HFFc6 (cell line): ENCODE data around the gene ZEB2. TPM values are rescaled to one million over a fixed set of nuclear protein-coding genes. Genes with fewer than 3 reads are reported as not detected.
"Not testable (repeated sequence)": the region's sequence is repeated elsewhere in the genome, so short reads cannot be mapped to it uniquely, and the experiment has no call there.

Experiments
- DNase-seq: peaks from one replicate; pipeline ENCODE4 v3.0.0-alpha.2; 2018
- H3K27ac Mint-ChIP-seq: 2 replicates; pipeline ENCODE4 v1.8.0; 2020; ENCODE audit warnings: mild to moderate bottlenecking, mixed read lengths
- H3K27me3 Mint-ChIP-seq: 2 replicates; pipeline ENCODE4 v1.8.0; 2021; ENCODE audit warnings: mild to moderate bottlenecking, moderate library complexity, mixed read lengths; ENCODE audit not compliant: insufficient read depth
- H3K36me3 Mint-ChIP-seq: 2 replicates; pipeline ENCODE4 v1.8.0; 2021; ENCODE audit warnings: low read depth, mixed read lengths
- H3K4me1 Mint-ChIP-seq: 2 replicates; pipeline ENCODE4 v1.8.0; 2020; ENCODE audit warnings: low read depth, mixed read lengths
- H3K4me3 Mint-ChIP-seq: 2 replicates; pipeline ENCODE4 v1.8.0; 2020; ENCODE audit warnings: mild to moderate bottlenecking, moderate library complexity, mixed read lengths
- H3K9me3 Mint-ChIP-seq: 2 replicates; pipeline ENCODE4 v1.8.0; 2020; ENCODE audit warnings: mild to moderate bottlenecking, mixed read lengths
- total RNA-seq, 6 experiments: library from RNA; stranded (reverse); fragmentation: NEBNext Ultra II Directional; extraction: Animal tissue kit (Norgen Biotek cat#: 25700); gene quantifications; 2 replicates in 1 of 6; 3 replicates in 5 of 6; pipeline ENCODE4 v1.2.3, GENCODE V29; 2021
- TF ChIP-seq, protein P1 (sequence below): fragments of 200-600 bp; sonication (generic); IDR thresholded peaks from 2 replicates; pipeline ENCODE4 v1.5.0; 2021; ENCODE audit warnings: antibody characterized with exemption, mild to moderate bottlenecking

ZEB2 gene
- total RNA-seq, 6 experiments from 2014 or later: 57.0 to 76.3 (median 62.8) TPM

DNA sequence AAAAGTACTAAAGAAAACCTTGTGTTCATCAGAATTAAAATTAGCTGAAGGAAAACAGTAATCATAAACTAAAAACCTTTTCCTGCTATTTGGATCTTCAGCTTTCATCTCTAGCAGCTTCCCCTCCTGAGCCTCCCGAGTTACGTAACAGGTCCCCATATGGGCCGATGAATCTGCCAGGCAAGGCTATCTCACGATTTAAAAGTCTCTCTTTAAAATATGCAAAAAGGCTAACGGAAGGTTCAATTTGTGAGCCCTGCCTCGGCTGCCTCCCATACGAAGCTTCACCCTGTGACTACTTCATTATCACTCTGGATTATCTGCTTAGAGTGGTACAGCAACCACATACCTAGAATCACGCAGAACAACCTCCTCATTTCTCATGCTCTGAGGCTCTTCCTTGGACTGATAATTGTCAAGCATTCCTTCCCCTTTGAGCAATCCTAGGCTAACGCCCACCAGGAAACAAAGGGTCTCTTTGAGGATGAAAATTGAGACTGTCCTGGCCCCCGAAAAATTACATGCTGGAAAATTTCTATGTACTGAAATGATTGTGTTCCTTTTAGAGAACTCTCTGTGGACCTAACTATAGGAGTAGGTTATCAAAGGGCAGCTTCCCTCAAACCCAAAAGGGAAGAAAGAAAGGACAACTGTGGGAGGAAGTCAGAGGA, 147.4 kb downstream of the ZEB2 start:
- no peak for DNase-seq
- TF ChIP-seq, protein P1, sequence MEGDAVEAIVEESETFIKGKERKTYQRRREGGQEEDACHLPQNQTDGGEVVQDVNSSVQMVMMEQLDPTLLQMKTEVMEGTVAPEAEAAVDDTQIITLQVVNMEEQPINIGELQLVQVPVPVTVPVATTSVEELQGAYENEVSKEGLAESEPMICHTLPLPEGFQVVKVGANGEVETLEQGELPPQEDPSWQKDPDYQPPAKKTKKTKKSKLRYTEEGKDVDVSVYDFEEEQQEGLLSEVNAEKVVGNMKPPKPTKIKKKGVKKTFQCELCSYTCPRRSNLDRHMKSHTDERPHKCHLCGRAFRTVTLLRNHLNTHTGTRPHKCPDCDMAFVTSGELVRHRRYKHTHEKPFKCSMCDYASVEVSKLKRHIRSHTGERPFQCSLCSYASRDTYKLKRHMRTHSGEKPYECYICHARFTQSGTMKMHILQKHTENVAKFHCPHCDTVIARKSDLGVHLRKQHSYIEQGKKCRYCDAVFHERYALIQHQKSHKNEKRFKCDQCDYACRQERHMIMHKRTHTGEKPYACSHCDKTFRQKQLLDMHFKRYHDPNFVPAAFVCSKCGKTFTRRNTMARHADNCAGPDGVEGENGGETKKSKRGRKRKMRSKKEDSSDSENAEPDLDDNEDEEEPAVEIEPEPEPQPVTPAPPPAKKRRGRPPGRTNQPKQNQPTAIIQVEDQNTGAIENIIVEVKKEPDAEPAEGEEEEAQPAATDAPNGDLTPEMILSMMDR: no peak
- peak overlapping the region; percentile 36; the same call in 1 of the 2 replicates for H3K27ac Mint-ChIP-seq
- peak overlapping the region; percentile 44; the same call in 1 of the 2 replicates for H3K4me3 Mint-ChIP-seq
- H3K9me3 Mint-ChIP-seq: no peaks in the 10 kb centered on the region
- H3K36me3 Mint-ChIP-seq: no peaks in the 10 kb centered on the region
- no peaks in the 10 kb centered on the region for H3K27me3 Mint-ChIP-seq
- peaks cover 65% of the 10 kb centered on the region for H3K4me1 Mint-ChIP-seq

DNA sequence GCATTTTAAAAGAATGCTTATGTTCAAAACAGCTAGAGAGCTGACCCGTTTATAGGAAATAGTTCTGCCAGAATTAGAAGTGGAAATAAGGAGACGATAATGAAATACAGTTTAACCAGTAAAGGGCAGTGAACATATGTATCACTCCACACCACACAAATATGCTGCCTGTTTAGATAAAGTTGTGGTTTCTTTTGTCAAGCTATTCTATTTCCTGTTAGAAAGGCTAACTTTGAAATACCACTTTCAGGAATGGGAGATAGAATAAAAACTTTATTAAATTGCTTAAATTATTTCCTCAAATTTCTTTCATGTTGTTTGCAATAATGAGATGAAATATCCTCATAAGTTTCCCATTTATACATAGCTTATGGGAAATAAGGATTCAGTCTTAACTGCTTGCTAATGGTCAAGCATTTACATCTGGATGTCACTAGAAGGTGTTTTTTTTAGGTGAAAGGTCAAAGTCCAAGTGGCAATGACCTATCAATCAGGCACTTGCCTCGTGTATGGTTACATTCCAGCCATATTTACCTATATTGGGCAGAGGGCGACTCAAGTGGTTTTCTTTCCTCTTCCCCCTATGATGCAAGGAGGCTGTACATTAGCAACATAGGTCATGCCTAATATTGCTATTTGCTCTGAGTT, 148.9 kb downstream of the ZEB2 start:
- Mint-ChIP-seq H3K4me3 (0 out of 2 replicates have a peak overlapping the region, but pooled peaks have one; percentile 26), H3K27ac (peak overlapping the region; percentile 31), H3K27me3 (no peaks in the 10 kb centered on the region), H3K4me1 (peaks cover 52% of the 10 kb centered on the region), H3K9me3 (no peaks in the 10 kb centered on the region), H3K36me3 (no peaks in the 10 kb centered on the region)
- TF ChIP-seq, protein P1: no peak
- no peak for DNase-seq

DNA sequence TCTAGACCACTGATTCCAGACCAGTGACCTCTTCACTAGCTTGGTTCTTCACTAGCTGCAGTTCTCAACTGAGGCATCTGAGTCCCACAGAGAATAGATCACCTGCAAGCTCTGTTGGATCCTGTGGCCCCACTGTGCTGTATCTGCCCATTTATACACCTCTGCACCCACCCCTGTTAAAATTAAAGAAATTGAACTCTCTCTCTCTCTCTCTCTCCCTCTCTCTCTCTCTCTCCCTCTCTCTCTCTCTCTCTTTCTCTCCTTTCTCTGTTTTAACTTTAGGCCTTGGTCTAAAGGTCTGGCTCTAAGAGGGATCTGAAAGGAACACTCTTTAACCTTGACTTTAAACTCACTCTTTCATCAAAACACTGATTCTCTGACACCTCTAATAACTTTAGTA, 150.5 kb downstream of the ZEB2 start:
- TF ChIP-seq, protein P1: no peak

DNA sequence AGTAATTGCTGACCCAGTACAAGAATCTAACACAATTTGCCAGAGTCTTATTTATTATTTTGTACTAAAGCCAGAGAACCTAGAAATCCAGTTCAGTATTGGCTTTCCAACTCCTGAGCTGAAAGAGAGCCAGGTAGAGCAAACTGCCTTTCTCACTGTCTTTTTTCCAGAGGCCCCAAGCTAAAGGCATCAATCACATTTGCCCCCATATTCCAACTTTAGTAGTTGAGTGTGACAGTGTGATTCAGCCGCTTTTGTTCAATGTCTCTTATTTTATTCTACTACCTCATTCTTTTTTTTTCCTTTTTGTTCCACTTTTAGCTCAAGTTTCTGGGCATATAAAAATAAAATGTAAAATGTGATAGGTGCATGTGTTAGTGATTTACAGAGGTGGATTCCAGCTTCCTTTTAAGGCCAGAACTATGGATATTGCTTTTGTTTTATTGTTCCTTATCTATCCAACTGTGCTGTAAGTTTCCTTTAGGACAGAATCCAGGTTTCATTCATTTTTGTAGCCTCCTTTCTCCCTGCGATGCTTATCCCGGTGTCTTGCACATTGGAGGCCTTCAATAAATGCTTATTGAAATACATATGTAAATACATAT, 153.0 kb downstream of the ZEB2 start:
- H3K27me3 Mint-ChIP-seq: no peaks in the 10 kb centered on the region; the same call in 1 of the 2 replicates
- H3K9me3 Mint-ChIP-seq: no peaks in the 10 kb centered on the region
- H3K27ac Mint-ChIP-seq: no peak overlapping the region
- peaks cover 49% of the 10 kb centered on the region for H3K4me1 Mint-ChIP-seq
- H3K36me3 Mint-ChIP-seq: no peaks in the 10 kb centered on the region
- no peak overlapping the region for H3K4me3 Mint-ChIP-seq
- TF ChIP-seq, protein P1: no peak
- DNase-seq: no peak

More for the DNA sequence above, 150.5 kb downstream of the ZEB2 start:
- H3K4me1 Mint-ChIP-seq: peaks cover 63% of the 10 kb centered on the region
- no peak for DNase-seq
- no peak overlapping the region for H3K27ac Mint-ChIP-seq
- no peaks in the 10 kb centered on the region for H3K9me3 Mint-ChIP-seq
- H3K4me3 Mint-ChIP-seq: no peak overlapping the region
- no peaks in the 10 kb centered on the region for H3K36me3 Mint-ChIP-seq
- H3K27me3 Mint-ChIP-seq: no peaks in the 10 kb centered on the region; the same call in 1 of the 2 replicates

GRCh38 chr2:144364944-144365738, 154.8 kb downstream of the ZEB2 start:
- Mint-ChIP-seq H3K27me3 (no peaks in the 10 kb centered on the region; the same call in 1 of the 2 replicates), H3K4me1 (peaks cover 35% of the 10 kb centered on the region), H3K36me3 (no peaks in the 10 kb centered on the region), H3K4me3 (peak overlapping the region; percentile 5; the same call in 1 of the 2 replicates), H3K27ac (peak overlapping the region; percentile 55), H3K9me3 (no peaks in the 10 kb centered on the region)
- peak; percentile 25 for DNase-seq
- TF ChIP-seq, protein P1: no peak

GRCh38 chr2:144364247-144364646, 155.7 kb downstream of the ZEB2 start:
- peaks cover 39% of the 10 kb centered on the region for H3K4me1 Mint-ChIP-seq
- H3K27me3 Mint-ChIP-seq, H3K4me3 Mint-ChIP-seq, H3K36me3 Mint-ChIP-seq, DNase-seq, H3K9me3 Mint-ChIP-seq, H3K27ac Mint-ChIP-seq: not testable (repeated sequence)
